Esophagus muscularis mucosa (tissue), 4 donors: ENCODE measurements around the gene ZNF804A. TPM values are rescaled to one million over a fixed set of nuclear protein-coding genes. Genes with fewer than 3 reads are reported as not detected.

ENCODE experiments used
- DNase-seq: peaks from one replicate; pipeline ENCODE4 v3.0.0-alpha.2; 2017; ENCODE audit errors: extremely low spot score
- H3K27ac ChIP-seq, 4 donors: fragments of 200-600 bp; sonication (generic); replicated peaks in 1 of 4; 1 replicate in 3 of 4; 2 replicates in 1 of 4; pipeline ENCODE4 v1.5.1; 2016 to 2019; ENCODE audit warnings: mild to moderate bottlenecking in 1 of 4
- H3K27me3 ChIP-seq, 4 donors: fragments of 200-600 bp; sonication (generic); one replicate each; pipeline versions ENCODE4 v1.5.1 to v1.6.0; 2016 to 2019
- H3K36me3 ChIP-seq, 4 donors: fragments of 200-600 bp; sonication (generic); one replicate each; pipeline ENCODE4 v1.5.1; 2016 to 2019
- H3K4me1 ChIP-seq, 4 donors: fragments of 200-600 bp; sonication (generic); one replicate each; pipeline ENCODE4 v1.5.1; 2016 to 2019
- H3K4me3 ChIP-seq, 4 donors: fragments of 200-600 bp; sonication (generic); 1 replicate in 2 of 4; 2 replicates in 2 of 4; pipeline ENCODE4 v1.5.1; 2016 to 2019; ENCODE audit warnings: mild to moderate bottlenecking in 4 of 4, moderate library complexity in 1 of 4
- H3K9me3 ChIP-seq, 4 donors: fragments of 200-600 bp; sonication (generic); 1 replicate in 3 of 4; 2 replicates in 1 of 4; pipeline ENCODE4 v1.5.1; 2016 to 2019
- CTCF ChIP-seq, 3 experiments: fragments of 200-600 bp in 2 of 3; fragments of 450-650 bp in 1 of 3; sonication (generic) in 2 of 3; IDR thresholded peaks; one replicate each; pipeline ENCODE4 v1.5.1; 2017 to 2019; ENCODE audit warnings: antibody characterized with exemption in 3 of 3, mild to moderate bottlenecking in 2 of 3, moderate library complexity in 1 of 3
- EP300 ChIP-seq: sonication (generic); formaldehyde crosslinking; IDR thresholded peaks from one replicate; pipeline ENCODE4 v1.6.1; 2017; ENCODE audit warnings: antibody characterized with exemption
- POLR2A ChIP-seq: fragments of 450-650 bp; IDR thresholded peaks from one replicate; pipeline ENCODE4 v1.6.1; 2017; ENCODE audit warnings: antibody characterized with exemption, moderate library complexity, mild to moderate bottlenecking, low read depth
- POLR2AphosphoS5 ChIP-seq, 2 donors: sonication (generic); formaldehyde crosslinking; IDR thresholded peaks; one replicate each; pipeline ENCODE4 v1.6.1; 2017; ENCODE audit warnings: antibody characterized with exemption in 2 of 2
- WGBS: methylation state at CpG from one replicate; pipeline ENCODE4 v1.1.5; 2018; 5-methylcytosine and 5-hydroxymethylcytosine counted together
- intact Hi-C: fragments of 100-400 bp; cut with DNase I; formaldehyde crosslinking; loops from one replicate; pipeline ENCODE4 v1.15.1; 2023
- total RNA-seq, 4 donors: library from RNA; depleted of rRNA; stranded (reverse); fragments of >200 nt; gene quantifications; one replicate each; pipeline versions ENCODE4 v1.1.0 to v1.2.1, GENCODE V29; 2016

The ZNF804A gene
- total RNA-seq, 4 donors from 2014 or later = 0.33 TPM; not detected in 3

- Histone ChIP-seq H3K27me3 (peaks cover 0 to 57% (median 8%) of the 10 kb centered on the region in 4 donors), H3K9me3 (no peaks in the 10 kb centered on the region), H3K27ac (no peak overlapping the region), H3K4me3 (peak overlapping the region; percentile 58 to 71 (median 64)), H3K4me1 (peaks cover 8 to 27% (median 16%) of the 10 kb centered on the region in 4 donors), H3K36me3 (no peaks in the 10 kb centered on the region)
- no peak for TF ChIP-seq CTCF (IDR thresholded peaks at IDR 0.05)
- no peak for TF ChIP-seq POLR2AphosphoS5 (IDR thresholded peaks at IDR 0.05)
- TF ChIP-seq POLR2A = no peak
- TF ChIP-seq EP300 = no peak
- intact Hi-C loops = no loop called here
- DNase-seq = no peak
- 43% methylated on average over 7 of the region's 7 CpGs for WGBS
Observed at GRCh38 chr2:184599054-184599871, 934 bp downstream of the ZNF804A start.

GRCh38 chr2:184599872-184600222 is 1.5 kb downstream of the ZNF804A start:
- H3K4me3 ChIP-seq = no peak overlapping the region
- no peak for TF ChIP-seq EP300
- no peak for TF ChIP-seq CTCF (IDR thresholded peaks at IDR 0.05)
- TF ChIP-seq POLR2AphosphoS5 (IDR thresholded peaks at IDR 0.05) = no peak
- no peak for TF ChIP-seq POLR2A
- H3K9me3 ChIP-seq = no peaks in the 10 kb centered on the region
- no peak for DNase-seq
- WGBS = 84% methylated on average over 2 of the region's 2 CpGs
- H3K27ac ChIP-seq = no peak overlapping the region
- H3K27me3 ChIP-seq = peaks cover 0 to 61% (median 7%) of the 10 kb centered on the region in 4 donors
- H3K36me3 ChIP-seq = no peaks in the 10 kb centered on the region
- peaks cover 8 to 27% (median 16%) of the 10 kb centered on the region in 4 donors for H3K4me1 ChIP-seq
- intact Hi-C loops = no loop called here

GRCh38 chr2:184602734-184603133 is 4.4 kb downstream of the ZNF804A start:
- TF ChIP-seq CTCF (IDR thresholded peaks at IDR 0.05) (no peak), EP300 (no peak)
- H3K4me1 ChIP-seq = peaks cover 5 to 19% (median 10%) of the 10 kb centered on the region in 4 donors
- H3K27ac ChIP-seq = no peak overlapping the region
- intact Hi-C loops = no loop called here
- no peaks in the 10 kb centered on the region for H3K36me3 ChIP-seq
- no peaks in the 10 kb centered on the region for H3K9me3 ChIP-seq
- H3K27me3 ChIP-seq = peaks cover 0 to 52% (median 7%) of the 10 kb centered on the region in 4 donors
- WGBS = 90% methylated on average over 3 of the region's 3 CpGs
- no peak for DNase-seq
- H3K4me3 ChIP-seq = no peak overlapping the region

- no peaks in the 10 kb centered on the region for H3K4me1 ChIP-seq
Observed at GRCh38 chr2:184610891-184611290, 12.6 kb downstream of the ZNF804A start.

More at GRCh38 chr2:184610891-184611290, 12.6 kb downstream of the ZNF804A start:
- no peak for DNase-seq
- Histone ChIP-seq H3K27ac (no peak overlapping the region), H3K27me3 (no peaks in the 10 kb centered on the region), H3K36me3 (no peaks in the 10 kb centered on the region), H3K9me3 (peaks cover 0 to 11% (median 0%) of the 10 kb centered on the region in 4 donors), H3K4me3 (no peak overlapping the region)
- no peak for TF ChIP-seq POLR2A
- no peak for TF ChIP-seq POLR2AphosphoS5 (IDR thresholded peaks at IDR 0.05)
- no peak for TF ChIP-seq CTCF (IDR thresholded peaks at IDR 0.05)
- no peak for TF ChIP-seq EP300
- intact Hi-C loops = no loop called here
